Measurements from ENCODE around the gene MTA1. TPM values are rescaled to one million over a fixed set of nuclear protein-coding genes. Genes with fewer than 3 reads are reported as not detected.
A peak's percentile ranks its signal among the peaks of the same experiment; 100 is the strongest.

The MTA1 gene
- total and polyA plus RNA-seq, 10 of the 15 experiments (the other 5 are each of a cell fraction or from before 2014, with no cell fraction given): 0.14 to 162 (median 30.6) TPM

DNA sequence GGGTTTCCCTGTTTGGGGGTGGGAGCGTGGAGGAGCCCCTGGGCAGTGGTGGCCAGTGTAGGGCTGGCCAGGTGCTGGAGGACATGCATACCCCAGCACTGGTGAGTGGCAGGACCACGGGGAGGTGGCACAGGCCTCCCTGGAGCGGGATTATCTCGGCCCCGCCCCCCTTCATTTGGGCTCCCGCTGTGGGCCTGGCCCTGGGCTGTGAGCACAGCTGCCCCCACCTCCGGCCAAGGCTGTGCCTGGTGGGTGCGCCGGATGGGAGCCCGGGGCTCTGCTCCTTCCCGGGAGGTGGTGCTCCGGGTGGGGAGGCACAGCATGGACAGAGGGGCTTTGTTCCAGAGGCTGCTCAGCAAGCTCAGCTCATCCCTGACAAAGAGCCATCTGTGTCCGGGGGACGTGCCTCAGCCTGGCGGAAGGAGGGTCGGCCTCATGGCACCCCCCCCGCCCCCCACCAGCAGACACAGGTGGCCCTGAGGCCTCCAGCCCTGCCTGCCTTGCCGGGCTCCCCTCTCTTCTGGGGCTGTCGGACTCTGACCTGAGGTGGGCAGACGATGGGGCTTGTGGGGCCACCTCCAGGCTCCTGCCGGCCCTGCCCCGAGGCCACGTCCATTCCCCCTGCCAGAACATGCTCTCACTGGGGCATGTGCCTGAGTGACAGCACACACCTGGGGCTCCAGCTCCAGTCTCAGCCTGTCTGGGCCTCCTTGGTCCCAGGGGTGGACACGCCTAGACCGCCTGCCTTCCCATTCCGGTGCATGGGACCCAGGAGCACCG, 79.8 kb downstream of the MTA1 start:
- BruUV-seq (replicated peaks): no TSS peak
- H3K36me3 ChIP-seq (ENCODE audit: control insufficient read depth in 2 of 2, insufficient read depth in 2 of 2, low read length in 1 of 2): no peaks in the 10 kb centered on the region; a peak in 1 of 4 replicates
- WGBS (ENCODE audit: insufficient coverage, insufficient replicate concordance, low lambda C conversion rate, missing lambda C conversion rate): 92% methylated on average over 22 of the region's 27 CpGs
- no peaks in the 10 kb centered on the region for H4K20me1 ChIP-seq (ENCODE audit: control insufficient read depth, insufficient read depth)
- no peaks in the 10 kb centered on the region for H3K27me3 ChIP-seq (replicated peaks in 1 of 2; ENCODE audit: control insufficient read depth in 2 of 2, insufficient read depth in 2 of 2, low read length in 1 of 2)
- SMC1A ChIA-PET (ENCODE audit: uncharacterized antibody, unreplicated experiment): no interaction called here
- H3K27ac ChIP-seq (ENCODE audit: control insufficient read depth, insufficient read depth): no peak overlapping the region
- no peak overlapping the region for H2AFZ ChIP-seq (ENCODE audit: control insufficient read depth, low read depth, low read length)
- no peak for FAIRE-seq
- no peaks in the 10 kb centered on the region for H3K9me3 ChIP-seq (replicated peaks; ENCODE audit: control insufficient read depth, insufficient read depth, low read length)
- in situ Hi-C loops (cut with MboI) (no loop called here), intact Hi-C loops (cut with micrococcal nuclease; ENCODE audit: unreplicated experiment) (no loop called here)
- no peak overlapping the region for H3K4me2 ChIP-seq (ENCODE audit: control insufficient read depth, insufficient read depth)
- RAD21 ChIA-PET (ENCODE audit: unreplicated experiment): no interaction called here
- no peaks in the 10 kb centered on the region for H3K4me1 ChIP-seq (ENCODE audit: control insufficient read depth, insufficient read depth, low read length)
- DNase-seq (ENCODE audit: low read depth, low spot score): no peak
- CTCF ChIA-PET: no interaction called here
- H3K4me3 ChIP-seq: no peak overlapping the region
- H3K9ac ChIP-seq (ENCODE audit: control insufficient read depth, insufficient read depth, low read length): no peak overlapping the region
- TF ChIP-seq CBX3 (IDR thresholded peaks at IDR 0.05; ENCODE audit: borderline replicate concordance, low read depth): no peak
- peak; percentile 13; the same call in 1 of the 2 replicates for TF ChIP-seq POLR2A (IDR thresholded peaks at IDR 0.05; ENCODE audit: low read depth, low read length)
- POLR2A ChIA-PET: no interaction called here
- no peak for ATAC-seq
- H3K79me2 ChIP-seq (ENCODE audit: control insufficient read depth, insufficient read depth, low read length): no peaks in the 10 kb centered on the region

DNA sequence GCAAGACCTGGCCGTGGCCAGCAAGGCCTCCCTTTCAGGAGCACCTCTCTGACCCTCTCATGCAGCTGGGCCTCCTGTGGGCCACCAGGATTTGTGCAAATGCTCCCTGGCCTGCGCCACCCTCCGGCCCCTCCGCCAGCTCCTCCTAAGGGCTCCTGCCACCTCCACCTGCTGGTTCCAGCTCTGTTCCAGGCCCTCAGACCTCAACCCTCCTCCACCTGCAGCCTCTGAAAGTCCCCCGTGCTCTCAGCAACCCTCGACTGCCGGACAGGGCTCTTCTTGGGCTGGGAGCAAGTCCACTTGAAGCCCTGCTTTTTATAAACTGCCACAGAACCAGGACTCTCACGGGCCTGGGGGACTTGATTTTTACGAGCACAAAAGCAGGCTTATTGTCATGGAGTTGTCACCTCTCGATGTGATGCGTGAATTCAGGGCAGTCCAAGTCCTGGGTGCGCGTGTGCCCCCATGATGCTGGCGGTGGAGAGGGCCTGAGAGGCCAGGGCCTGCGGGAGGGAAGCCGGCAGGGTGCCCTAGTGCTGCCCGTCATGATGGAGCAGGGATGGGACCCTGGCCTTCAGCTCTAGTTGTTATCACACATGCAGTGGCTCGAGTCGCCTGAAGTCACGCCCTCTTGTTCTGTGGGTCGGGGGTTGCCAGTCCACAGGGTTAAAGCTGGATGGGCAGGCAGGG, 80.6 kb downstream of the MTA1 start:
- H3K79me2 ChIP-seq (ENCODE audit: control insufficient read depth, insufficient read depth, low read length): no peaks in the 10 kb centered on the region
- H3K4me1 ChIP-seq (ENCODE audit: control insufficient read depth, insufficient read depth, low read length): no peaks in the 10 kb centered on the region
- intact Hi-C loops (cut with micrococcal nuclease; ENCODE audit: unreplicated experiment) (no loop called here), in situ Hi-C loops (cut with MboI) (no loop called here)
- ChIA-PET POLR2A (interaction anchor here (0.5 kb wide), 1 partner anchor 438 kb away, joined by 3 read pairs; no protein-coding TSS in a partner anchor), CTCF (interaction anchor here (1.1 kb wide), 1 partner anchor 19 kb away, joined by 3 read pairs; no protein-coding TSS in a partner anchor), SMC1A (ENCODE audit: uncharacterized antibody, unreplicated experiment) (no interaction called here), RAD21 (ENCODE audit: unreplicated experiment) (no interaction called here)
- FAIRE-seq: no peak
- no peak overlapping the region for H2AFZ ChIP-seq (ENCODE audit: control insufficient read depth, low read depth, low read length)
- no peak overlapping the region for H3K27ac ChIP-seq (ENCODE audit: control insufficient read depth, insufficient read depth)
- no peak for ATAC-seq
- no peaks in the 10 kb centered on the region for H3K36me3 ChIP-seq (ENCODE audit: control insufficient read depth in 2 of 2, insufficient read depth in 2 of 2, low read length in 1 of 2)
- DNase-seq (ENCODE audit: low read depth, low spot score): no peak
- BruUV-seq (replicated peaks): no TSS peak
- H3K4me2 ChIP-seq (ENCODE audit: control insufficient read depth, insufficient read depth): no peak overlapping the region
- H3K9me3 ChIP-seq (replicated peaks; ENCODE audit: control insufficient read depth, insufficient read depth, low read length): no peaks in the 10 kb centered on the region
- TF ChIP-seq POLR2A (IDR thresholded peaks at IDR 0.05; ENCODE audit: low read depth, low read length): peak; percentile 19
- TF ChIP-seq, protein P1, sequence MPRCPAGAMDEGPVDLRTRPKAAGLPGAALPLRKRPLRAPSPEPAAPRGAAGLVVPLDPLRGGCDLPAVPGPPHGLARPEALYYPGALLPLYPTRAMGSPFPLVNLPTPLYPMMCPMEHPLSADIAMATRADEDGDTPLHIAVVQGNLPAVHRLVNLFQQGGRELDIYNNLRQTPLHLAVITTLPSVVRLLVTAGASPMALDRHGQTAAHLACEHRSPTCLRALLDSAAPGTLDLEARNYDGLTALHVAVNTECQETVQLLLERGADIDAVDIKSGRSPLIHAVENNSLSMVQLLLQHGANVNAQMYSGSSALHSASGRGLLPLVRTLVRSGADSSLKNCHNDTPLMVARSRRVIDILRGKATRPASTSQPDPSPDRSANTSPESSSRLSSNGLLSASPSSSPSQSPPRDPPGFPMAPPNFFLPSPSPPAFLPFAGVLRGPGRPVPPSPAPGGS (IDR thresholded peaks at IDR 0.05; ENCODE audit: borderline replicate concordance, insufficient read depth, low read depth, low read length, poor library complexity, severe bottlenecking): no peak
- no peaks in the 10 kb centered on the region for H4K20me1 ChIP-seq (ENCODE audit: control insufficient read depth, insufficient read depth)
- no peak overlapping the region for H3K4me3 ChIP-seq
- 72% methylated on average over 21 of the region's 21 CpGs for WGBS (ENCODE audit: insufficient coverage, insufficient replicate concordance, low lambda C conversion rate, missing lambda C conversion rate)
- no peak overlapping the region for H3K9ac ChIP-seq (ENCODE audit: control insufficient read depth, insufficient read depth, low read length)
- H3K27me3 ChIP-seq (replicated peaks in 1 of 2; ENCODE audit: control insufficient read depth in 2 of 2, insufficient read depth in 2 of 2, low read length in 1 of 2): no peaks in the 10 kb centered on the region
